Fibroblast of peridontal ligament (primary cell): ENCODE results near the gene HLA-DPB1.

Experiments used
- DNase-seq: peaks from one replicate; pipeline ENCODE4 v3.0.0-alpha.2; 2010; ENCODE audit errors: extremely low read depth

The HLA-DPB1 gene

DNA sequence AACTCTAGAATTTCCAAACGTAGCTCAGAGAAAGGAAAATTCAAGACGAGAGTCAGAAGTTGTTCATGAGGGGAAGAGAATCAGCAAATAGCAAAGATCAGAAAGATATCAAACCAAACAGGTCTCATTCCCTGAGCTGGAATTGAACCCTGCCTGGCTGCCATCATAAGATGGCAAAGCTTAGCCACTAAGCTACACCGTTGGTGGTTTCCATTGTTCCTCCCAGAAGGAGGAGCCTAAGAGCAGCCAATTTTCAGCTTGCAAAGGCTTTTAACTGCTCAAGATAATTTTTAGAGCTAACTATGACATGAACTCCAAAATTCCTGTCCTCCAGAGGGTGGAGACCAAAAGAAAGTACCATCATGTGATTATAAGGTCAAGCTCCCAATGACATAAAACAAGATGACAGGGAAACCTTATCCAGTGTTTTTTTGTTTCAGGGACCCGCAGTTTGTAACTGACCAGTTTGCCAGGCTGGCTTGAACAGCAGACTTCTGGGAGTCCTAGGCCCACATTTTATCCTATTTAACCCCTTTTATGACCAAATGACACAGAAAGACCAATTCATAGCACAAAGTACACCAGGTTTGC, 60.6 kb downstream of the HLA-DPB1 start:
- DNase-seq = no peak
